NCI-H774 (cell line): ENCODE results near the gene ASIC2.

Source experiments
- DNase-seq: peaks from one replicate; lab custom pipeline; 2025; lab: John Stamatoyannopoulos, UW

The ASIC2 gene

GRCh38 chr17:33152783-33153182 lies 140.3 kb downstream of the ASIC2 start:
- no peak for DNase-seq

GRCh38 chr17:33151565-33151964 lies 141.5 kb downstream of the ASIC2 start:
- no peak for DNase-seq

GRCh38 chr17:33145941-33146340 lies 147.2 kb downstream of the ASIC2 start:
- DNase-seq, result no peak

DNA sequence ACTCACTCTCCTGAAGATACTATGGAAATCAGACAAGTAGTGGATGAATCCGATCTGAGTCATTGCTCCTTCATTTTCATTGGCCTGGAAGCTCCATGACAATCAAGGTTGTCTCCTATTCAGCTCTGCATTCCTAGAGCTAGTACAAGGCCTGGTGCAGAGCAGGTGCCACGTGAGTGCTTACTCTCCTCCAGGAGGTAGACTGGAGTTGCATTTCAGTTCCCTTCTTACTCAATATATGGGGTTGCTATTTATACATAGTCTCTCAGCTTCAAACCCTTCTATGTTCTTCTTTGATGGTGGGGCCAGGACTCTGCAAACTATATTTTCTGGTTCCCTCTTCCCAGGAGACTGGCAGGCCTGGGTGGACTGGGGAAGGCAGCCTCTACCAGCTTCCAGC lies 148.3 kb downstream of the ASIC2 start:
- no peak for DNase-seq

GRCh38 chr17:33142705-33143299 lies 150.3 kb downstream of the ASIC2 start:
- no peak for DNase-seq

GRCh38 chr17:33140413-33141099 lies 152.5 kb downstream of the ASIC2 start:
- DNase-seq, result peak; percentile 61

DNA sequence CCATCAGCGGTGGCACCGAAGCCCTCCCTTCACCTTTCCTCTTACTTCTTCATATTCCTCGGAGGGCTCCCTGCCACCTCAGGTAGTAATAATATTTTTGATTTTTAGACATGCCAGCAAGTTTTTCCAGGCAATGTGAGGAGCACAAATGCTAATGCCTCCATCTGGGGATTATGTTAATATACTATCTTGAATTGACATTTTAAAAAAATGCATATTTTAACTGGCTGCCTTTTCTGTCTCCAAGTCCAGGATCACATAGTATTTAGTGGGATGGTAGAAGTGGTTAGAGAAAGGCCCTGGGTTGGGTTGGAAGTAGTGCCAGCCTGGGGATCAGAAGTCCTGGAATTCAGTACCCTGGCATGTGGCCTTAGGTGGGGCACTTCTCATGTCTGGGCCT lies 154.5 kb downstream of the ASIC2 start:
- DNase-seq, result no peak

DNA sequence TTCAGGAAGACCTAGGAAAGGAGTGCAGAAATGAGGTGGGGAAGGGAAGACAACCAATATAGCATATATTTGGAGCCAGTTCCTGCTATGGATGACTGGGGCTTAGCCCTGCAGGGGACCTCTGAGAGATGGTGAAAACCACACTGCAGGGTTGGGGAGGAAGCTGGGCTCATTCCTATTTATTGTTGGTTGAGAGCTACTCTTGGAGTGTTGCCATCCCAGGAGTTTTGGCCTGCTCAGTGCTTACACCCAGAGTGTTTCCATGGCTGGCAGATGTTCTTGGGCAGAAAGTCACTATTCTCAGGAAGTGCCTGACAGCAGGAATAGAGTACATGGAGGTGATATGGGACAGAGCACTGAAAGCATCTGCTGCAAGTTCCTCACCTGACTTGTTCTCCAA lies 155.7 kb downstream of the ASIC2 start:
- peak; percentile 25 for DNase-seq

DNA sequence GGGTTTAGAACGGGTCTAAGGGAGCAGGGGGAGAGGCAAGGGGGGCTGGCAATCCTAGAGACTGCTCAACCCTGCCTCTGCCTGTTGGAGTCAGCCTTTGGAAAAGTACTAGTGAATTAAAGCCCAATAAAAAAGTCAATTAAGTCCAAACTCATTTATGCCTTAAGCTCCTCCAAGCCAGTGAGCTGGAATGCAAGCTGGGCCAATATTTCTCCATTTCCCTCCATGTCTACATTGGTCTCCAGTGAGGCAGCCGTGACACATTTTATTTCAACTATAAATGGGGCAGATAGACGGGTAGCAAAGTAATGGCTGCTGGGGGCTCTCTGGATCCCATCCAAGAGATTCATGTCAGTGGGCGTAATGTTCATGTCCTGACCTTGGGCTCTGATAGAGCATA lies 157.4 kb downstream of the ASIC2 start:
- no peak for DNase-seq

DNA sequence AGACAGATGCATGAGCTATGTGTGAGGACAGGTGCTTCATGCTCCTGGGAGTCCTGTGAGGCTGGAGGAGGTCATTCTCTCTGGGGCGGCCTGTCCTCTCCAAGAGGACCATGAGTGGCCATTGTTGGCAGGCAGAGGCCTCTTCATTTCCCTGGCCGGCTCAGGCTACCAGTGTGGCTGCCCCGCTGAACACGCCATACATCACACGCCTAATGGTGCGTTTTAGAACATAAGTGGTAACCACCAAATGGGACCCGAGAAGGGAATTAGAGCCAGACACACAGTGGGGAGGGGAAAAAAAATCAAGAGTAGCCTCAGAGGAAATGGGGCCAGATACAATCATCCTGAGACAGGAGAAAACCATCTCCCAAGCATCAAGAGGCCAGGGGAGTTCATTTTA lies 161.5 kb downstream of the ASIC2 start:
- DNase-seq, result peak; percentile 76

- no peak for DNase-seq
These were observed 165.4 kb downstream of the ASIC2 start for GRCh38 chr17:33127706-33128105.

- DNase-seq, result no peak
These were observed 167.0 kb downstream of the ASIC2 start for GRCh38 chr17:33126086-33126485.

- DNase-seq, result no peak
These were observed 167.5 kb downstream of the ASIC2 start for GRCh38 chr17:33125552-33125950.

DNA sequence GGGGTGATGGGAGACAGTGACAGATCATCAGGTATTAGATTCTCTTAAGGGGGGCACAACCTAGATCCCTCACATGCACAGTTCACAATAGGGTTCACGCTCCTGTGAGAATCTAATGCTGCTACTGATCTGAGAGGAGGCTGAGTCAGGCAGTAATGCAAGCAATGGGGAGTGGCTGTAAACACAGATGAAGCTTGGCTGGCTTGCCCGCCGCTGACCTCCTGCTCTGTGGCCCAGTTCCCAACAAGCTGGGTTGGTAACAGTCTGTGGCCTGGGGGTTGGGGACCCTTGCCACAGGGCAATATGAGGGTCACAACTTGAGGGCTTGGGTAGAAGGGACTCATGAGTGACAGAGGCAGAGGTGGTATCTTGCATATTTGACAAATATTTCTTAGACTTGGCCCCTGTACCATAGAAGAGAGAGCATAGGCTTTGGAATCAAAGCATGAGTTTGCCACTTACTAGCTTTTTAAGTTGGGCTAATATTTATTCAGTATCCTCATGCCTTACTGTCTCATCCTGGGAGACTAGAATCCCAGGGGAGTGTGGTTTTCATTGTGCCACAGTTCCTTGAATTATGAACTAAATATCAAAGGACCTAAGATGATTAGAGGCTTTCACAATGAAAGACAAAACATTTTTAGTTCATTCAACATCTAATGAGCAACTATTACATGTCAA lies 168.1 kb downstream of the ASIC2 start:
- DNase-seq, result no peak

DNA sequence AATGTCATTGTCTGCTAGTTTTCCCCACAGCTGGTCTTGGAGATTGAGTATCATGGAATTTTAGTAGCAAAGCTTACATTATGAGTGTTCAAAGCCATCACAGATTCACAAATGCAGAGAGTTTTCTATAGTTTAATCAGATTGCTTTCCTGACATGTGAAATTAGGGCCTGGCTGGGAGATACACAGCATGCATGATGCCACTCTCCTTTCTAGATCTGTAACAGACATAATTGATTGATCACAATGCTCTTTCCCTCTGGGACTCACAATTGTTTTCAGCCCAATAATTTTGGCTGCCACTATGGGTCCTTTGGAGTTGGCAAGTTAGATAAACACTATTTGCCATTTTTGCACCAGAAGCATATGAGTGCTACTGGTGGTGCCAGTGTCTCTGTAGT lies 168.9 kb downstream of the ASIC2 start:
- DNase-seq, result no peak

GRCh38 chr17:33121756-33122155 lies 171.3 kb downstream of the ASIC2 start:
- DNase-seq, result no peak

- DNase-seq, result no peak
These were observed 171.8 kb downstream of the ASIC2 start for GRCh38 chr17:33121272-33121671.

- DNase-seq, result no peak
These were observed 173.0 kb downstream of the ASIC2 start for GRCh38 chr17:33120103-33120502.

DNA sequence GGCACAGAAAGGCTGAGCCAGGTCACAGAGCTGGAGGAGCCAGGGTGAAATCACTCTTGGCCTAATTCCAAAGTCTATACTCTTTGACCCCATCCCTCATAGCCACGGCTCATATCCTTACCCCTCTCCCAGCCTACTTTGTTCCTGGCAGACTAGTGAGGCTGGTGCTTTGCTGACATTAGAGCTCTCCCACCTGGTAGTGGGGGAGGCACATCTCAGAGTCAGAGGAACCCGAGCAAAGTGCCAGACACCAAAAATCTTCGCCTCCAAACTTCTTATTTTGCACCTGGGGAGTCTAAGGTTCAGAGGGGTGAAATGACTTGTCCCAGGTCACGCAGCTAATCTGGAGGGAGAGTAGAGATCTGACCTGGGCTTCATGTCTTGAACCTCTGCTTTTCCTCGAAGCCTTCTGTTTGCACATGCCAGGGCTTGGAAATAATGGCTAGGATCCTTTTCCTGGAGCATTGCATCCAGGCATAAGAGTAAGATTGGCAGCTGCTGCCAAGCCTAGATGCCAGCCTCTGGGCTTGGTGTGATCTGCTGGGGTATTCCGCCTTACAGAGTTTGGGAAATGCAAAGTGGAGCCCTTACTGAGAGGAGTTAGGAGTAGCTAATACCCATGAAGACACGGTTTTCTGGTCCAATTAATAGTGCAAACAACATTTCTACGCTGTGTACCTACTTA lies 174.6 kb downstream of the ASIC2 start:
- DNase-seq, result no peak

- DNase-seq, result no peak
These were observed 177.0 kb downstream of the ASIC2 start for GRCh38 chr17:33116021-33116551.

- DNase-seq, result no peak
These were observed 177.7 kb downstream of the ASIC2 start for GRCh38 chr17:33115366-33115765.

DNA sequence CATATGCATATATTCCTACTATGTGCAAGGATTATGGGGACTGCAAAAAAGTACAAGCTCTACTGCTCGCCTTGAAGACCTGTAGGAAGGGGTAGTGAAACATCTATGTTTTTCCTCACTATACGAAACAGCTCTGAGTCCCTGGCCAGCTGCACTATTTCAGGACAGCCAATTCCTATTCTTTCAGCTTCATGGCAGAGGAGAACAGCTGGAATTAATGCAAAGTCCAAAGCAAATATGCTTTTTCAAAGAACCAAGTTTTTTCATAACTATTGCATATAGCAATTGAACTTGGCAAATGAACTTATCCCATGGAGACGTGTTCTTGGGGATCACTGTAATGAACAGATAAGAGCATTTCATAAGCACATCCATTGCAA lies 179.1 kb downstream of the ASIC2 start:
- no peak for DNase-seq
